ENCODE results near the gene SH3RF2.

Gene SH3RF2

DNA sequence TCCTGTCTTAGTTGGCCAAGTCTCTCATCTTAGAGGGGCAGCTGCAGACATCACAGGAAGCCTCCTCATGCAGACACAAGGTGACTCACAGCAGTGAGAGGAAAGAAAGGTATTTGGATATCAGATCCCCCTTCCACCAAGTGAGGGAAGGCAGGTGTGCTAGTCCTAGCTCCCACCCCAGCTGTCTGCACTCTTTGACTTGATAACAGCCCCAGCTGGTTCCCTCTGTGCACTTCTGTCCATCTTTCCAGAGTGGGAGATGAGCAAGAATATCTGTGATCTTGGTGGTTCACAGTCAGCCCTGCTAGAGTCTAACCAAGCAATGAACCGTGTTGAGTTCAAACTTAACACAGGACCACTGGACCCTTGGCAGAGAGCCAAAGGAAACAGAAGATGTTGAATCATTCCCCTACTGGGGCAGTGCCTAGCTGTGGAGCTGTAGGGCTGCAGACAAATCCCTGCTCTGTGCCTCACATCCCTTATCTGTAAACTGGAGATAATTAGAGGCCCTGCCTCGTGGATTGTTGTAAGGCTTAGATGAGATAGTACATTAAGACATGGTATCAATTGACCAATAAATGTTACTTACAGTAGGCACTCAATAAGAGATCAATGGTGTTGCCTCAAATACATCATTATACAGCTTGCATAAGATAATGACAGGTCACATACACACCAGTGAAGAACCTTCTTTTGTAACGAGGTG is 39.1 kb downstream of the SH3RF2 start:
- Histone ChIP-seq H3K4me1 (ENCODE audit: control insufficient read depth in 5 of 5, insufficient read depth in 5 of 5, low read length in 5 of 5) (peaks cover 0 to 23% (median 16%) of the 10 kb centered on the region in 5 donors), H3K27ac (ENCODE audit: low read depth, low read length) (no peak overlapping the region), H3K36me3 (ENCODE audit: control insufficient read depth in 5 of 5, insufficient read depth in 5 of 5, low read length in 5 of 5) (no peaks in the 10 kb centered on the region)

DNA sequence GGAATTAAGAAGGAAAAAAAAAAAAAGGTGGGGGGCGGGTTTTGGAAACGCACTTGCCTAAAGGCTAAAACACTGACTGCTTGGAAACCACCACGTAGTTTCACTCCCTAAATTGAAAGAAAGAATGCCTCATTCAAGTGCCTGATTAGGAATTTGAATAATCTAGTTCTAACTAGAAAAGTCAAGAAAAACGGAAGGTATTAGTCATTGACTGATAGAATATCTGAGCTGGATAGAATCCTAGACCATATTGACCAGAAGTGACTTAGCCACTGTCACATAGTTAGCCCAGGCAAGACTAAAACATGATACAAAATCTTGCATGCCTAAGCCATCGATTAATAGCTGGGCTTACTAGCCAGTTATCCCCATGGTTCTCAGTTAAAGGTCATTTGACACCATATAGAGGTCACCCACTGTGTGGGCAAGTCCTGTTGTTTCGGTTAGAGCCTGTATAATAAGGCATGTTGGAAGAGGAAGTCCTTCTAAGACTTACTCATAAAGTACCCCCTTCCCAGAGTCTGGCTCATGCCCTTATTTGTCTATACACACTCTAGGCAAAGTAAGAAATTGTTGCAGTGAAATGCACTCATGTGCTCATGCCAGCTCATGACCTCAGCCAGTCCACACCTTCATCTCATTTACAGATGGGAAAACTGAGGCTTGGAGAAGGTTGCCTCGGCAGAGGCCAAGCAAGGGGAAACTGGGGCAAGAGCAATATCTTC is 40.2 kb downstream of the SH3RF2 start:
- H3K27me3 ChIP-seq (ENCODE audit: control insufficient read depth in 5 of 5, insufficient read depth in 4 of 5, low read length in 5 of 5) = no peaks in the 10 kb centered on the region
- H3K4me1 ChIP-seq (ENCODE audit: control insufficient read depth in 5 of 5, insufficient read depth in 5 of 5, low read length in 5 of 5) = peaks cover 0 to 23% (median 16%) of the 10 kb centered on the region in 5 donors
- no peak overlapping the region for H3K27ac ChIP-seq (ENCODE audit: low read depth, low read length)
- peaks cover 0 to 4% (median 0%) of the 10 kb centered on the region in 5 donors for H3K9me3 ChIP-seq (ENCODE audit: control insufficient read depth in 5 of 5, low read length in 5 of 5)
- no peaks in the 10 kb centered on the region for H3K36me3 ChIP-seq (ENCODE audit: control insufficient read depth in 5 of 5, insufficient read depth in 5 of 5, low read length in 5 of 5)
- H3K4me3 ChIP-seq (ENCODE audit: low read depth in 1 of 5, low read length in 5 of 5) = no peak overlapping the region
- H3K9ac ChIP-seq (ENCODE audit: low read length in 5 of 5) = no peak overlapping the region

More for the DNA sequence above, 39.1 kb downstream of the SH3RF2 start:
- no peak overlapping the region for H3K9ac ChIP-seq (ENCODE audit: low read length in 5 of 5)
- H3K4me3 ChIP-seq (ENCODE audit: low read depth in 1 of 5, low read length in 5 of 5) = no peak overlapping the region
- no peaks in the 10 kb centered on the region for H3K27me3 ChIP-seq (ENCODE audit: control insufficient read depth in 5 of 5, insufficient read depth in 4 of 5, low read length in 5 of 5)
- H3K9me3 ChIP-seq (ENCODE audit: control insufficient read depth in 5 of 5, low read length in 5 of 5) = peaks cover 0 to 4% (median 0%) of the 10 kb centered on the region in 5 donors

DNA sequence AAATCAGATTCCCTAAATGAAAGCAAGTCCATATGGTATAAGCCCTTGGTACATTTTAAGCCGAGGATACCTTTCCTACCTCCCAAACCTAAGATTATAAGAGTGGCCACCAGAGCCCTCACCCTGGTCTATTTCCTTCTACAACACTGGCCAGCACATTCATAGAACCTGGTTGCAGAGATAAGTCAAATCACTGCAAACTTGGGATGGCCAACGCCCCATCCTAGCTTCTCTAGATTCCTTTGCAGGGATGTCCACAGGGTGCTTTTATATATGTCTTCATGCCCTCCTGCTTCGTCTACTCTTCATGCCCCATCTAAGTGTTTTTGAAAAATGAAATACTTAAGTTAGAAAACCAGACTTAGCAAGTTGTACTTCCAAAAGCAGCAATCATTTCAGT is 41.8 kb downstream of the SH3RF2 start:
- Histone ChIP-seq H3K4me1 (ENCODE audit: control insufficient read depth in 5 of 5, insufficient read depth in 5 of 5, low read length in 5 of 5) (peaks cover 0 to 28% (median 20%) of the 10 kb centered on the region in 5 donors), H3K27me3 (ENCODE audit: control insufficient read depth in 5 of 5, insufficient read depth in 4 of 5, low read length in 5 of 5) (no peaks in the 10 kb centered on the region), H3K4me3 (ENCODE audit: low read depth in 1 of 5, low read length in 5 of 5) (no peak overlapping the region), H3K9me3 (ENCODE audit: control insufficient read depth in 5 of 5, low read length in 5 of 5) (peaks cover 0 to 4% (median 0%) of the 10 kb centered on the region in 5 donors), H3K9ac (ENCODE audit: low read length in 5 of 5) (no peak overlapping the region), H3K27ac (ENCODE audit: low read depth, low read length) (peak overlapping the region; percentile 5), H3K36me3 (ENCODE audit: control insufficient read depth in 5 of 5, insufficient read depth in 5 of 5, low read length in 5 of 5) (no peaks in the 10 kb centered on the region)

DNA sequence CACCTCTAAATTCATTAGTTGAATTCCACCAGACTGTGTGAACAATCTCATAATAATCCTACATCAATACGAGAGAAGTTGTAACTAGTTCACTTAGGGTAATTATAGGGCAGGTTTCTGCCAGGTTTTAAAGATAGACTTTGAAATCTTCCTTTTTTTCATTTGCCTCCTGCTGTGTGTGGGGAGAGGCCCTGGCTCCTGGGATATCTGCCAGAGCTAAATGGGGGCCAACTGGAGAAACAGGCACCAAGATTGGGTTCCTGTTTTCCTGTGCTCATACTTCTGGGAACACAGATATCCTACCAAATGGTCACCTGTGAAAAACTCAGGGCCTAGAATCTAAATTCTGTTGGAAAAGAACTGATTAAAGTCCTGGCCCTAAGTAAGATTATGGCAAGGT is 42.3 kb downstream of the SH3RF2 start:
- H3K9ac ChIP-seq (ENCODE audit: low read length in 5 of 5) = no peak overlapping the region
- no peaks in the 10 kb centered on the region for H3K36me3 ChIP-seq (ENCODE audit: control insufficient read depth in 5 of 5, insufficient read depth in 5 of 5, low read length in 5 of 5)
- peaks cover 0 to 28% (median 20%) of the 10 kb centered on the region in 5 donors for H3K4me1 ChIP-seq (ENCODE audit: control insufficient read depth in 5 of 5, insufficient read depth in 5 of 5, low read length in 5 of 5)
- H3K4me3 ChIP-seq (ENCODE audit: low read depth in 1 of 5, low read length in 5 of 5) = no peak overlapping the region
- no peaks in the 10 kb centered on the region for H3K27me3 ChIP-seq (ENCODE audit: control insufficient read depth in 5 of 5, insufficient read depth in 4 of 5, low read length in 5 of 5)
- peak overlapping the region; percentile 5 for H3K27ac ChIP-seq (ENCODE audit: low read depth, low read length)
- peaks cover 0 to 4% (median 0%) of the 10 kb centered on the region in 5 donors for H3K9me3 ChIP-seq (ENCODE audit: control insufficient read depth in 5 of 5, low read length in 5 of 5)

DNA sequence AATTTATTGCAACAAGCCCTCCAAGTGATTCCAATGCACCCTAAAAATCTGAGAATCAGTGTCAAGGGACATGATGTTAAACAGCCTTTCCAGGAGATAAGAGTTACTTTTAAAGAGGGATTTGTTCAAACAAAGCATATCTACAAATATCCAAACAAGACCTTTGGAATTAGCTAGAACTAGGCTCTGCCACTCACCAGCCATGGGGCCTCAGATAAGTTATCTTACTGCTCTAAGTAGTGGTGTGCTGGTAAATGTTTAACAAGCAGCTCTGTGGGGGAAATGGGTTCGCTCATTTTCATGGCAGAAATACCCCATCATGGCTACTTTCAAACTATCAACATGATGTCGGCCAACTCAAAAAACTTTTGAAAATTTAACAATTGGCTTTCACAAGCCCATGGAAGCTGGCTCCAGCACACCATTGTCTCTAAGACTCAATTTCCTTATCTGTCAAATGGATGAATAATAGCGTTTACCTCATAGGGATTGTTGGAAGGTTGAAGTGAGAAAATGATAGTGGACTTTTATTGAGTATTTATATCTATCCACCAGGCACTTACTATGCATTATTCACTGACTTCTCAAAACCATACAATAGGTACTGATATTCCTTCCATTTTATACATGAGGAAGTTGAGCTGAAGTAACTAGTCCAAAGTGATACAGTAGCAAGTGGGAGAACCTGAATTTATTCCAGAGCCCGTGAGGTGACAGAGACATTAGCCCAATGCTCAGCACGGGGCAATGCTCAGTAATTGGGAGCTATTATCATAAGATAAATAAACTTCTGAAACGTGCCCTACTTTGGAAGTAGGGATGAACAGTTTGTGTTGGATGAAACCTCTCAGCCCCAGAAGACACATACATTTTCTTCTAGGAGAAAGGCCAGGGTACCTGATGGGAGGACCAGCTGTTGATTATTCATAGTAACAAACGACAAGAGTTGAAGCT is 43.2 kb downstream of the SH3RF2 start:
- H3K9ac ChIP-seq (ENCODE audit: low read length in 5 of 5) = no peak overlapping the region
- H3K9me3 ChIP-seq (ENCODE audit: control insufficient read depth in 5 of 5, low read length in 5 of 5) = no peaks in the 10 kb centered on the region
- no peaks in the 10 kb centered on the region for H3K36me3 ChIP-seq (ENCODE audit: control insufficient read depth in 5 of 5, insufficient read depth in 5 of 5, low read length in 5 of 5)
- no peaks in the 10 kb centered on the region for H3K27me3 ChIP-seq (ENCODE audit: control insufficient read depth in 5 of 5, insufficient read depth in 4 of 5, low read length in 5 of 5)
- peaks cover 0 to 28% (median 20%) of the 10 kb centered on the region in 5 donors for H3K4me1 ChIP-seq (ENCODE audit: control insufficient read depth in 5 of 5, insufficient read depth in 5 of 5, low read length in 5 of 5)
- H3K27ac ChIP-seq (ENCODE audit: low read depth, low read length) = peak overlapping the region; percentile 5
- H3K4me3 ChIP-seq (ENCODE audit: low read depth in 1 of 5, low read length in 5 of 5) = no peak overlapping the region

DNA sequence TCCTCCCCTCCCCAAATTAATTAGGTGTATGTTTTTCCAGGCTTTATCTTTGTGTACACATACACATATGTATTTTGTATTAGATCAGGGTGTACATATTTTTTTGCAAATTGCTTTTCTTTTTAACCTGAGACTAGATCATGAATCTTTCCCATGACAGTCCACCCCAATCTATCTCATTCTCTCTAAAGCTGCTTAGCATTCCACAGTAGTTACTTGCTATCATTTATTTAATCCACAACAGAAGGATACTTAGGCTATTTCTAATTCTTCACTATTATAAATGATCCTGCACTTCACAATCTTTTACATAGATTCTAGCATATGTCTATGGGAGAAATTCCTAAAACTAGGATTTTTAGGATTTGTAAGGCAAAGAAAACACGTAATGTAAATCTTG is 43.9 kb downstream of the SH3RF2 start:
- Histone ChIP-seq H3K9me3 (ENCODE audit: control insufficient read depth in 5 of 5, low read length in 5 of 5) (no peaks in the 10 kb centered on the region), H3K4me3 (ENCODE audit: low read depth in 1 of 5, low read length in 5 of 5) (no peak overlapping the region), H3K9ac (ENCODE audit: low read length in 5 of 5) (no peak overlapping the region), H3K36me3 (ENCODE audit: control insufficient read depth in 5 of 5, insufficient read depth in 5 of 5, low read length in 5 of 5) (no peaks in the 10 kb centered on the region), H3K27me3 (ENCODE audit: control insufficient read depth in 5 of 5, insufficient read depth in 4 of 5, low read length in 5 of 5) (no peaks in the 10 kb centered on the region), H3K27ac (ENCODE audit: low read depth, low read length) (no peak overlapping the region), H3K4me1 (ENCODE audit: control insufficient read depth in 5 of 5, insufficient read depth in 5 of 5, low read length in 5 of 5) (peaks cover 0 to 28% (median 20%) of the 10 kb centered on the region in 5 donors)

DNA sequence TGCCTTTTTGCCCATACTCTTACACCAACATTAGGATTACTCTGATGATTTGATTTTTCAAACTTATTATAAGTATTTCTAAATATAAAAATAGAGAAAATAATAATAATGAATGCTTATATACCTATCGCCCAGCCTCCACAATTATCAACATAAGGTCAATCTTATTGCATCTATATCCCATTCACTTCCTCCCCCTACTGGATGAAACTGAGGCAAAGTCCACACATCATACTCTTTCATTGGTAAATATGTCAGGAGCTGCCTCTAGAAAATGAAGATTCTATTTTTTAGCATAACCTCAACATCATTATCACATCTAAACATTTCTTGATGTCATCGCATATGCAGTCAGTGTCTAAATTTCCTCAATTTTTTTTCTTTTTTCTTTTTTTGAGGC is 44.3 kb downstream of the SH3RF2 start:
- Histone ChIP-seq H3K4me1 (ENCODE audit: control insufficient read depth in 5 of 5, insufficient read depth in 5 of 5, low read length in 5 of 5) (peaks cover 0 to 28% (median 16%) of the 10 kb centered on the region in 5 donors), H3K9ac (ENCODE audit: low read length in 5 of 5) (no peak overlapping the region), H3K4me3 (ENCODE audit: low read depth in 1 of 5, low read length in 5 of 5) (no peak overlapping the region), H3K27me3 (ENCODE audit: control insufficient read depth in 5 of 5, insufficient read depth in 4 of 5, low read length in 5 of 5) (no peaks in the 10 kb centered on the region), H3K36me3 (ENCODE audit: control insufficient read depth in 5 of 5, insufficient read depth in 5 of 5, low read length in 5 of 5) (no peaks in the 10 kb centered on the region), H3K9me3 (ENCODE audit: control insufficient read depth in 5 of 5, low read length in 5 of 5) (no peaks in the 10 kb centered on the region), H3K27ac (ENCODE audit: low read depth, low read length) (no peak overlapping the region)

DNA sequence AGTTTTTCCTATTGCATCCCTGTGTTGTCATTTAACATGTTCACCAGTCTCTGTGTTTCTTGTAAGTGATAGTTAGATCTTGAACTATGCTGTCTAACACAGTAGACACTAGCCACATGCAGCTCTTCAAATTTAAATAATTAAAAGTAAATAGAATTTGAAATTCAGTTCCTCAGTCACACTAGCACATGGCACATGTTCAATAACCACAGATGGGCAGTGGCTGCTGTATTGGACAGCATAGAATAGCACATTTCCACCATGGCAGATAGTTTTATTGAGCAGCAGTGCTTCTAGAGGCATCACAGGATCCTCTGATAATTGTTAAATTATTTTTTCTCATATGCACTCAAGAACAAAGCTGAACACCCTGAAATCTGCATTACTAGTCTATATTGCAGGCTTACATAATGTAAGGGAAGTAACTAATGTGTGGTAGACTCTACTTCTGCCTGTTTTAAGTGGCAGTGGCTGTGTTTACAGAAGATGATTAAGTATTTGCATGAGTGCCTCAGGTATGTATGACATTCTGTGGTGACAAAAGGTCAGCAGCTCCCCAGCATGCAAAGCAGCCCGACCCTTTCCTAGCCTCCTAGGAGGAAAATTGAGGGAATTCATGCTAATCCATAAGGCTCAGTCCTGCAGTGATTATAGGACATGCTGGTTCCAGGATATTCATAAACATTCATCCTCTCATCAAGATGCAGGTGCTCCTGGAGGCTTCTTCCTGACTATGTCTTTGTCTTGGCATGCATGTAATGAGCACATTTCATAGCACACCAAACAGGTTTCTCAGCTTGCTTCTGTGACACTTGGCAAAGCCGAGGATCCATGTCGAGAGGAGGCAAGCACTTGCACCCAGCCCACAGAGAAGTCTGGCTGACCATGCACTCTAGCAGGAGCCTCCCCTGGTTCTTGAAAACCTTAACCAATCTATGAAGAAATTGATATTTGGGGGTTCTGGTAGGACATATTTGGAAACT is 45.5 kb downstream of the SH3RF2 start:
- H3K4me3 ChIP-seq (ENCODE audit: low read depth in 1 of 5, low read length in 5 of 5) = no peak overlapping the region
- H3K9ac ChIP-seq (ENCODE audit: low read length in 5 of 5) = no peak overlapping the region
- no peaks in the 10 kb centered on the region for H3K36me3 ChIP-seq (ENCODE audit: control insufficient read depth in 5 of 5, insufficient read depth in 5 of 5, low read length in 5 of 5)
- peaks cover 0 to 32% (median 19%) of the 10 kb centered on the region in 5 donors for H3K4me1 ChIP-seq (ENCODE audit: control insufficient read depth in 5 of 5, insufficient read depth in 5 of 5, low read length in 5 of 5)
- no peaks in the 10 kb centered on the region for H3K27me3 ChIP-seq (ENCODE audit: control insufficient read depth in 5 of 5, insufficient read depth in 4 of 5, low read length in 5 of 5)
- H3K9me3 ChIP-seq (ENCODE audit: control insufficient read depth in 5 of 5, low read length in 5 of 5) = no peaks in the 10 kb centered on the region
- no peak overlapping the region for H3K27ac ChIP-seq (ENCODE audit: low read depth, low read length)

Data from subcutaneous abdominal adipose tissue (tissue), 5 donors.